NCI-H2029 treated with DMSO at 0.1 percent for 48 hours (cell line): ENCODE data around the gene OR2A5.
"Not testable (repeated sequence)": the region's sequence is repeated elsewhere in the genome, so short reads cannot be mapped to it uniquely, and the experiment has no call there.

Experiments used
- DNase-seq: peaks from one replicate; lab custom pipeline; 2025; lab: John Stamatoyannopoulos, UW

The OR2A5 gene

DNA sequence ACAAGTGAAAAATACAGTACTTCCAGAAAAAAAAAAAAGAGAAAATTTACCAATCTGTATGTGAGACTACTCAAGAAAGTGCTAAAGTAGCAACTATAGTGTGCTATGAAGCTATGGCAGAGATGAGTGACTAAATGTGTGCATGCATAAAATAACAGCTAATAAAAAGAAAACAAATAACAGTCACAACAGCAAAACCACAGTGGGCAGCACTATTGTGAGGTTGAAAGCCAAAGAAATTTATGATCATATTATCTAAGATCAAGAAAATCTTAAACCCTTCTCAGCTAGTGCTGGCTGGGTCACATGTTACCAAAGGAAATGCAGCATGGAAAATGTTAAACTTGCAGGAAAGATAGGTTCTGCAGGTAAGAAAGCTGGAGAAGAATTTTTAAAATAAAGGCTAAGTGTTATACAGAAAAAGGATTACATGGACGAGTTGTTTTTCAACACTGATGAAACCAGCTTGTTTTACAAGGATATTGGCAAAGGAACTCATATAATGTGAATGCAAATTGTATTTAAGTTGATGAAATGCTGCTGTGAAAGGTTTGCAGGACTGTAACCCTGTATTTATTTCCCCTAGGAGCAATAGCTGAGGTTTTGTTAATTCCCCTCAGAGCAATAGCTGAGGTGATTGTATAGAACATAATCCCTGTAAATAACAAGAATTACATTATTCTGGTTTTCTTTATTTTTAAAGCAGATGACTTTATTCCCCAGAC is 15.6 kb upstream of the OR2A5 start:
- no peak for DNase-seq

DNA sequence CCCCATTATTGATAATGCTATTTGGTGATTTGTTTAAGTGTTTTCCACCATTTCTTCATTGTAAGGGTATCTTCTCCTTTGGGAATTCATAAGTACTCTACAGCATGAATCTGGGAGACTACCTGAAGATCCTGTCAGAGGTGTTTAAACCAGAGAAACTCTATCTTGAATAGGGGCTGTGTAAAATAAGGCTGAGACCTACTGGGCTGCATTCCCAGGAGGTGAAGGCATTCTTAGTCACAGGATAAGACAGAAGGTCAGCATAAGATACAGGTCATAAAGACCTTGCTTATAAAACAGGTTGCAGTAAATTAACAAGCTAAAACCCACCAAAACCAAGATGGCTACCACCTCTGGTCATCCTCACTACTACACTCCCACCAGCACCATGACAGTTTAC is 13.4 kb upstream of the OR2A5 start:
- DNase-seq = no peak

DNA sequence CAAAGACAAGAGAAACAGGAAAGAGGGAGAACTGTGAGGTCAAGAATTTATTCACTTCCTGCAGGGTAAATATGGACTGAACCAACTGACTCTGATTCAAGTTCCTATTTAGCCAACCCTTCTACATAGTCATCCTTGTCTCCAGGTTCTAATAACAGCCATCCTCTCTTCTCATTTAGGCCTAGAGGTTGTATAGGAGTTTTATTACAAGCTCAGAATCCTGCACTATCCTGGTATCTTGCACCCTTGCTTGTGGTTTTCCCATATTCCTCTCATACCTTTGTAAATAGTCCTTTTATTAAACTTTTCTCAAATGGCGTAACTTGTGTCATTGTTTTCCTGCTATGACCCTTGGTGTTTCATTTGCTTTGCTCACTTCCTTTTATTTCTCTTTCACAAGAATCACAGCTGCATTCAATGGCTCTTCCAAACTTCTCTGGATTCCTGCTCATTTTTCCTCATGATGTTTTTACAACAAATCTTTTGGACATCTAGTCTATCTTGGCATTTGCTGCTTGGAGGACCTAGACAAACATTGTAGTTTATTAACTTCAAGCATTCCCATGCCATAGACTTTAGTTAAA is 12.4 kb upstream of the OR2A5 start:
- no peak for DNase-seq

DNA sequence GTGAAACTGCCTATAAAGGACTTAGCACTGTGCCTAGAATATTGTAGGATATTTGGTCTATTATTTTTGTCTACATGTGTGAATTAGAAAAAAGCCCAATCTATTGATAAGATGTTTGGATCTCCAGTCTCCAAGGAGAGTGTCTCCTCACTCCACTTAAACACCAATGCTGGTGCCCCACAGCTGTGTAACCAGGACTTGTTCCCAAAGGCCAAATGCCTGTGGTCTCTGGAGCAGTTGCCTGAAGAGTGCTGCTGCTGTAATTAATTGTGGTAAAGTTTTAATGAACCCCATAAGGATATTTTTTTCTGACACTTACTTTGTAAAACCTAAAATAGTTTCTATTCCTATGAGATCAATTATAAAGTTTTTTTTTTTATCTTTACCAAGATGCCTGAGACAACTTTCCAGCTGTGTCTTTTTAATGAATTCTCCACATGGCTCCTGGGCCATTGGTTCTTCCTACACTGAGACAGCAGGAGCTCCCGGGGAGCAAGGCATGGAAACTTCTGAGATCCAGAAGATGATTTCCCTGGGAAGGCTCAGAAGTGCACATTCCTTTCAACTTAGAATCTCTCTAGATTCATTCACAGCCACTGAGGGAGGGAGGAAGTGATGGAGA is 11.2 kb upstream of the OR2A5 start:
- DNase-seq = no peak

DNA sequence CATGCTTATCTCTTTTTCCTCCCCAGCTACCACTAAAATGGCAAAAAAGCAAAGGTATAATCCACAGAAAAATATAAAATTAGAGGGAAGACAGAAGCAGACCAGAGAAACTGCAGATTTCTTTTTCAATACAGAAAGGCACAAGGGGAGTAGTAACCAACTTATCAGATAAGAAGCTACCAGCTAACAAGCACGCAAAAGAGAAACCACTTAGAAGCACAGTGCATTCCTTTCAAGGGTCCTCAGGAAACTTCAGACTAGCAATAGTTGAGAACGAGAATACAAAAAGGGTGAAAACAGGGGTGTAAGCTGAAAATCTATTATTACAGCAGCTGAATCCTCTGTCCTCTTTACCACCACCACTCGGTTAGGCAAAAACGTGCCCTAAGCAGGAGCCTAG is 9.9 kb upstream of the OR2A5 start:
- DNase-seq = no peak

DNA sequence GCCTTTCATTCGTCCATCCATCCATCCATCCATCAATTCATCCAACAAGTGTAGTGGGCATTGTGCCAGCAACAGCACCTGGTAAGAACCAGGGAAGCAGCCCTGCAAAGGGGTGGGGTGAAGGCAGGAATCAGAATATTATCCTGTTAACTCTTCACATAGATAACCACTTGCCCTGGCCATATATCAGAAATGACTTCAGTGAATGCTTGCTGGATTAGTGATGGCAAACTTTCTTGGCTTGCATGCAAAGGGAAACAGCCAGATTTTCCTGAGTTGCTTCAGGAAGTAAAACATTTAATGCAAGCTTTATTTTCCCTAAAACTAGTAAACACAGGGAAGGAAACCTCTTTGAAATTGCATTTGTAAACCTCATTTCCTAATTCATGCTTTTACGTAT is 743 bp downstream of the OR2A5 start:
- DNase-seq = no peak

DNA sequence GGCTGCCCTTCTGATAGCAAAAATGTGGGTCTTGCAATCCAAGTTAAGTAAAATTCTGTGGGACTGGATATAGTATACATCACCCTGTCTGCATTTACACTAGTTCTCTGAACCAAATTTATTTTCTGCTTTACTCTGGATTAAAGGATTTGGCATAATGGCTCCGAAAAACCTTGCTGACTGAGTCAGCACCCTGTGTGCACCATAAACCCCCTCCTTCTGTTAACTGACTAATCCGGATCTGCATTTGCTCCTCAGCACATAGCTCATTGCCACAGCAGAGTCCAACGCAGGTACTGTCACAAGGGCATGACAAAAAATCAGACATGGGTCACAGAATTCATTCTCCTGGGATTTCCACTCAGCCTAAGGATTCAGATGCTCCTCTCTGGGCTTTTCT is 1.3 kb downstream of the OR2A5 start:
- DNase-seq = no peak

DNA sequence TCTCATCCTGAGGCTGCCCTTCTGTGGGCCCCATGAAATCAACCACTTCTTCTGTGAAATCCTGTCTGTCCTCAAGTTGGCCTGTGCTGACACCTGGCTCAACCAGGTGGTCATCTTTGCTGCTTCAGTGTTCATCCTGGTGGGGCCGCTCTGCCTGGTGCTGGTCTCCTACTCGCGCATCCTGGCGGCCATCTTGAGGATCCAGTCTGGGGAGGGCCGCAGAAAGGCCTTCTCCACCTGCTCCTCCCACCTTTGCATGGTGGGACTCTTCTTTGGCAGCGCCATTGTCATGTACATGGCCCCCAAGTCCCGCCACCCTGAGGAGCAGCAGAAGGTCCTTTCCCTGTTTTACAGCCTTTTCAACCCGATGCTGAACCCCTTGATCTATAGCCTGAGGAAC is 2.1 kb downstream of the OR2A5 start:
- DNase-seq = not testable (repeated sequence)

DNA sequence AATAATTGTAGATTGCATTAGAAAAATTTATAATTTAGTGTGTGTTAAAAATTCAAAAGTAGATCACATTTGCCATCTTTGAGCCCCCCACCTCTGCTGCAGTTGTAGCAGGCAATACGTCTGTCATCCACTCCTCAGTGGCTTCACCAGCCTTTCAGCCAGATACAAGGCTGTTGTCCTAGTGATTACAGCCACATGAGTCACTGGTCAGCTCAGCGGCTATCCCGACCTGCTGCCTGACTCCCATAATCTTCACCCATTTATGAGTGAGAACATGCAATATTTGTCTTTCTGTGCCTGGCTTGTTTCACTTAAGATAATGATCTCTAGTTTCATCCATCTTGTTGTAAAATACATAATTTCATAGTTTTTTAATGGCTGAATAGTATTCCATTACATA is 9.2 kb downstream of the OR2A5 start:
- no peak for DNase-seq

DNA sequence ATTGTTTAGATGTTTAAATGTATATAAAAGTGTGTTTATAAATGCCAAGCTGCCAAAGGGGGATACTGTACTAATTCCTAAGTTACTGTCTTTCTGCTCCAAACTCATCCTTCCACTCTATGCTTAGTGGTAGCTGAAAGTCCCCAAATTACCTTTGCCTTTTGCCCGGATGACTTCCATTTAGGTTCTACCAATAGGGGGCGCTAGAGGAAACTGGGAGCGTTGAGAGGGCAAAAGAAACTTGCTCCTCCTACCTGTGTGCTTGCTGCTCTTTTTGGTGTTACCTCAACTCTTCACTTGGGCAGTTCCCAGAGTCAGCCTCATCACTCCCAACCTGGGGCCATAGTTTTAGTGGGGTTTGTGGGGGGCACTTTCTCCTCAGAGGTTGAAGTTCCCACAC is 15.0 kb downstream of the OR2A5 start:
- DNase-seq = no peak

DNA sequence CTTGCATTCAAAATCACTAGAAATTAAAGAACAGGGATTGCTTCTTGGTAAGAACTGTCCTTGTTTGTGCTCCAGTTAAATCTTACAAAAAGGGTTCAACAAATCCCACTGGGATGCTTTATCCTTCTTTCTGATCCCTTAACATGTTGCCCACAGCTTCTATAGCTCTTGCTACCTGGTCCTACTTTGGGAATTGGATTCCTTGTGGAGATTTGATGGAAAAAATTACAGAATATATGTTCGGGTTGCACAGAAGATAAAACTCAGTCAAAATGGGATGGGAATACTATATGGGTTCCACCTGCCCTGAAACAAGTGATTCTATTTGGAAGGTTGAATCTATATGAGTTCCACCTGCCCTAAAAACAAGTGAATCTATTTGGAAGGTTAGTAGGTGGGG is 20.8 kb downstream of the OR2A5 start, which contains the start of gene OR2A25:
TSS of gene OR2A25 (plus strand) at position 301 of the 400 bp plus-strand sequence. CDS start 4,409 bp downstream, outside the sequence.
- DNase-seq = no peak

DNA sequence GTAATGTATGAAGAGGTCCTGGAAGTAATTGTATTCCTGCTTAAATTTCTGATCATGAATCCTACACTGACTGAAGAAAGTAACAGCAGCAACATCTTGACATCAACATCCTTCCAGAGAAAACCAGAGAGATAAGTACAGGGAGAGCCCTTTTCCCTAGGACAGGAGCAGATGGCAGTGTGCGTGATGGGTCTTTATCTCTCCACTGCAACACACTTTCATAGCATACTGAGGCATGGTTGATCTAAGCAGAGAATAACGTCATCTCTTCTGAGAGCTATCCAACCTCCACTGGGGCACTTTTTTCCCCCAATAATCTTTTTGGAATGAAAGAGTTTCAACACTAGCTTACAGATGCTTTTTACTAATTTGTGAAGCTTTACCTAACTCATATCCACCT is 21.2 kb downstream of the OR2A5 start:
- DNase-seq = no peak

DNA sequence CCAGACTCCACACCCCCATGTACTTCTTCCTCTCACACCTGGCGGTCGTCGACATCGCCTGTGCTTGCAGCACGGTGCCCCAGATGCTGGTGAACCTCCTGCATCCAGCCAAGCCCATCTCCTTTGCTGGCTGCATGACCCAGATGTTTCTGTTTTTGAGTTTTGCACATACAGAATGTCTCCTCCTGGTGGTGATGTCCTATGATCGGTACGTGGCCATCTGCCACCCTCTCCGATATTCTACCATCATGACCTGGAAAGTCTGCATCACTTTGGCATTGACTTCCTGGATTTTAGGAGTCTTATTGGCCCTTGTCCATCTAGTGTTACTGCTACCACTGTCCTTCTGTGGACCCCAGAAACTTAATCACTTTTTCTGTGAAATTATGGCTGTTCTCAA is 25.6 kb downstream of the OR2A5 start:
- no peak for DNase-seq

DNA sequence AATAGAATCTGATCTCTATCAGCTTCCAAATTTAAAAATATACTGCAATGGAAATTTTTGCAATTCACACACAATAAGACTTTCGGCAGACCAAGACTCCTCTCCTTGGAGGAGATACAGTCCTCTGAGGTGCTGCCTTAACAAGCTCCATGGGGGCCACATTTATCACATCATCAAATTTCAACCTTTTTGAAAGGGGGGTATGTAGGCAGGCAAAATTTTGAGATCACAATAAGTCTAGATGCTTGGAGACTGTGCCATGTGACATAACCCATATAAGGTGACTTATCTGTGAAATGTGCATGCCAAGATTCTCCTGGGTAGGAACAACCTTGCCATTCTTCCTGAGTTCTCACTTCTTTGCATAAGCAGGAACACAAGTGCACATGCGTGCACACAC is 37.2 kb downstream of the OR2A5 start, which contains the start of gene OR2A12:
TSS of gene OR2A12 (plus strand) at position 301 of the 400 bp plus-strand sequence. CDS start 8,830 bp downstream, outside the sequence.
- DNase-seq = no peak

DNA sequence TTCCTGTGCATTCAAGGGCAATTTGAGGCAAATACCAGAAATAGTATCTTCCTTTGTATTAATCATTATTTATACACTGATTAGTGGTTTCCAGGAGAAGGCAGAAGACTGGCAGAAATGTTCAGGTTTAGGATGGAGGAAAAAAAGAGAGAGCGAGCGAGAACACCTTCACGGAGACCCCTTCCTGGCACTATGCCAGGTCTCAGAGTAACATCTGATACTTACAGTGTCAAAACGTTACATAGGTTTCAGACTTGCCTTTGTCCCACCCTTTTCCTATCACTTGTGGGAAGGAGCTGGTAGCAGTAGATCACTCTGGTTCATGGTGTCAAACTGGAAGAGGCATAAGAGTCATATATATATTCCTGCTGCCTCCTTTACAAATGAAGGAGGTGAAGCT is 38.0 kb downstream of the OR2A5 start:
- no peak for DNase-seq

DNA sequence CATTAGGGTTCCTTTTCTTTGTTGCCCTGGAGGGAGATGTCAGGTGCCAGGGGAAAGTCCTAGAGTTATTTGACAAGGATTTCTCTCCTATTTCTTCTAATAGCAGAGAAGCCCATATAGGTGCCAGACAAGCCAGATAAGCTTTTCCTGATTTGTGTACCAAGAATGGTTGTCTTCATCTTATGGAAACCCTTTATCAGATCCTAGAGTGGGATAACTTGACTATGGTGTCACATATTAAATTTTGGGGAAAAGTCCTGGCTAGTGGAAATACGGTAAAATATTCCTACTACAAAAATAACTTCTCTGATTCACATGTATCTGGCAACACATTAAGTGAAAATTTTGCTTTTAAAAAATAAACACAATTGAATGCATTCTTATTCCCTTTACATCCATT is 38.5 kb downstream of the OR2A5 start:
- no peak for DNase-seq

DNA sequence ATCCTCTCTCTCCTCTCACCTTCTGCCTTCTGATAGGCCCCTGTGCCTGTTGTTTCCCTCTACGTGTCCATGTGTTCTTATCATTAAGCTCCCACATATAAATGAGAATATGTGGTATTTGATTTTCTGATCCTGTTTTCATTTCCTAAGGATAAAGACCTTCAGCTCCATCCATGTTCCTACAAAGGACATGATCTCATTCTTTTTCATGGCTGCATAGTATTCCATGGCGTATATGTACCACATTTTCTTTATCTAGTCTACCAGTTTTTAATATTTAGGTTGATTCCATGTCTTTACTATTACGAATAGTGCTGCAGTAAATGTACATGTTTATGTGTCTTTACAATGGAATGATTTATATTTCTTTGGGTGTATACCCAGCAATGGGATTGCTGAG is 41.9 kb downstream of the OR2A5 start:
- DNase-seq = no peak

DNA sequence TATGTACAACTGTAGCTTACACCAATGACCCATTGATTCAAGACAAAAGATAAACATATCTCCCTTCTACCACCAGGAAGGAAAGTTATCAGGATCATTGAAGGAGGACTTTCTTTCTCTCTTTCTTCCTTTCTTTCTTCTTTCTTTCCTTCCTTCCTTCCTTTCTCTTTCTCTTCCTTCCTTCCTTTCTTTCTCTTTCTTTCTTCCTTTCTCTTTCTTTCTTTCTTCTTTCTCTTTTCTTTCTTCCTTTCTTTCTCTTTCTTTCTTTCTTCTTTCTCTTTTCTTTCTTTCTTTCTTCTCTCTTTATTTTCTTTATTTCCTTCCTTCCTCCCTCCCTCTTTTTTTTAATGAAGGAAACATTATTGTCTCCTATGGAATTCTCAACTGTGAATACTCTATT is 50.0 kb downstream of the OR2A5 start:
- DNase-seq = no peak

DNA sequence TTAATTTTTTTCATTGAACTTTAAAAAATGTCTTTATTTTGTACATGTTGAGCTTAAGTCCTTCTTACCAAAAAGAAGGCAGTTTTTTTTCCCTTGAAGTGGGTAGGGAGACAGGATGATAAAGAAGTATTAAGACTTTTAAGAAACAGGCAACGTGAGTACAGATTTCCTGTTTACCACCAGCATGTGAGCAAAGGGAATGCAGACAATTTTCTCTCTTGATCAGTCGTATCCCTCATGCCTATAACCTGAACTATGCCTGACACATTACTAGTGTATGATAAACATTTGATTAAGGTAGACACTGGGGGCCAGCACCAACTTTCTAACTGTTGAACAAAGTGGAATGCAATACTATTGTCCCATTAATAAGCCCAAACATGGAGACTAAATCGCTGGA is 51.9 kb downstream of the OR2A5 start:
- DNase-seq = no peak

DNA sequence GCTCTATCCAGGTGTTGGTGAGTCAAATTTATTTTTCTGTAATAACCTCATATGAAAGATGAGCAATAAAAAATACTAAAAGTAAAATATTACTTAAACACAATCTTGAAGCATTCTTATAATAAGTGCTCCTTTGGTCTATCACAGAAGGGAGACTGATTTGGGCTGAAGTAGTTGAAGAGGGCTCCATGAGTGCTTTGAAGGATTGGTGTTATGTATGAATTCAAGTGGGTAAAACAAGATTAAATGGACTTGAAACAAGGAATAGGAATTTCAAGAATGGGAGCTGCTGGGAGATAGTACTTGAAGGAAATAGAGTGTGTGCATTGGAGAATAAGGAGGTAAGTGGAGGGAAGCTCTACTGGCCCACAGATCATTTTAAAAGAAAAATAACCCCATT is 53.3 kb downstream of the OR2A5 start:
- no peak for DNase-seq

DNA sequence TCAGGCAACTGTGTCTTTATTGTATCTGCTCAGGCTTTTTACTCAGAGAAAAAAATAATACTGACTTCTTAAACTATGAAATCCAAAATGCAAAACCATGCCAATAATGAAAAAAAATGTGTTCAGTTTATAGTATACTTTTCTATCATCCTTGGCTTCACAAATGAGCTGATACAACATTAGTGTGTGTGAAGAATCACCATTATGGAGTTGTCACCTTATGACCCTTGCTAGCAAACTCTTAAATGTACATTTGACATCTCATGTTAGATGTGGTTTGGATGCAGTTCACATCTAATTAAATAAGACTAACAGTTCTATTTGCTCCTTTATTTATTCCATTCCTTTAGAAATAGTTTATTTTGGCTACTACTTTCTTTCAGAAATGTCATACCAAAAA is 56.5 kb downstream of the OR2A5 start:
- no peak for DNase-seq
